Stimulated activated CD8-positive, alpha-beta memory T cell treated with anti-CD3 and anti-CD28 coated beads, Interleukin-2, amount 100 ng/mL, for 1 hour (primary cell): ENCODE results near the gene PDZK1IP1.
"Not testable (repeated sequence)": the region's sequence is repeated elsewhere in the genome, so short reads cannot be mapped to it uniquely, and the experiment has no call there.

Source experiments
- DNase-seq, 2 donors: peaks; one replicate each; pipeline ENCODE4 v3.0.0-alpha.2; 2020; ENCODE audit warnings: low read depth in 2 of 2

PDZK1IP1 gene

GRCh38 chr1:47223921-47224675 lies 34.3 kb upstream of the PDZK1IP1 start:
- DNase-seq: no peak

DNA sequence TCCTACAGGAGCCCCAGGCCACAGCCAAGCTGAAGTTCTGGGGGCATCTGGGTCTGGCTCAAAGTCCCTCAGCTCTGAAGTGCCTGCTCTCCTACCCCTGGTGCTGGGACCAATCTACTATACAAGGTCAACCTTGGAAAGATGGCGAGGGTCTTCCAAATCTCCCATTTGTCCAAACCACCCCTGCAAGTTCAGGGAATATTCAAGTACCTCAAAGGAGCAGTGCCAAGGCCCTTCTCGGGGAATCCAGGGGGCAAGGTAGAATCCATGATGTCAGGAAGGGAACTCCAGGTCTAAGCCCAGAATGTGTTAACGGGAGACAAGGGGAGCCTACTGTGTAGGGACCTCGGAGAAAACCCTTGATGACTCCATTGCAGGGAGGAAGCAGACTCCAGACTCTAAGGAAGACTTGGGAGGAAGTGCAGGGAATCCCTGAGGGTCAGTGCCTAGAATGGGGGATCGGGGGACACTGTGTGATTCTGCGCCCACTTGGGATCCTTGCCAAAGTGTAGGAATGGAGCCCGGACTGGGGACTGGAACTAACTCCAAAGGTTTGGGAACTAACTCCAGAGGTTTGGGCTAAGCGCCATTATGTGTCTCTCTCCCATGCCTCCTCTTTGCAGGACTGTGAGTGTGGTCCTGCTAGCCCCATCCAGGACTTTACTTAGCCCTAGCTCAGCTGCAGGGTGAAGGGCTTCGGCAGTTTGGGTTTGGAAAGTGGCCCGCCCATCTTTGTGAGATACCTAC lies 33.5 kb upstream of the PDZK1IP1 start:
- DNase-seq: no peak

DNA sequence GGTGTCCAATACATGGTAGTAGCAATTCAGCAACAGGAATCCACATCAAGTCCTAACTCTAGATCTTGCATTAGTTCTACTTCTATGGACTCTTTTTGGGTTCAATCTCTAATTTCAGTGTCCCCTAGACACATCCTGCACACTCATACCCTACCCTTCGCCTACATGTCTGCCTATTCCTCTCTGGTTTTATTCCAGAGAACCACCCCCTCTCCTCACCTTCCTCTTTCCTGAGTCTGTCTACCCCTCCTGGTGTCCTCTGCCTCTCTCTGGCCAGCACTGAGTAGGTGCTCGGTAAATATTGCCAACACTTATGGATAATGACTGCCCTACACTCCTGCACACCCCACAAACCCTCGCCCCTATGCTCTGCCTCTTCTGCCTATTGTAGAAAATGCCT lies 32.6 kb upstream of the PDZK1IP1 start:
- DNase-seq: no peak

GRCh38 chr1:47219590-47220220 lies 29.9 kb upstream of the PDZK1IP1 start:
- DNase-seq: no peak

DNA sequence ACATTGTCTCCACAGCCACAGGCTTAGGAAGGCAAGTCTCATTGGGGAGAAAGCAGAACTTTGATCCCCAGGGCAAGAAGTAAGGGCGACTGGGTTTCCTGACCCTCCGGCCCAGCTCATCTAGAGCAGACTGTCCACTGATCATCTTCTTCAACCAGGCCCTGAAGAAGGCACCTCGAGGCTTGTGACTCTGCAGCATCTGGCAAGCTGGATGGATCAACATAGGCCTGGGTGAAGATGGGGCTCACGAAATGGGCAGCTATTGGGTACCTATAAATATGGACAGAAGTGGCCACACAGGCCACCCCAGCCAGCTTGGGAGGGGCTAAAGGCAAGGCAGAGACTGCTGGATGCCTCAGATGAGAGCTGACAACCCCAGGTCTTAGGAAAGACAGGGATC lies 29.2 kb upstream of the PDZK1IP1 start:
- DNase-seq: no peak

DNA sequence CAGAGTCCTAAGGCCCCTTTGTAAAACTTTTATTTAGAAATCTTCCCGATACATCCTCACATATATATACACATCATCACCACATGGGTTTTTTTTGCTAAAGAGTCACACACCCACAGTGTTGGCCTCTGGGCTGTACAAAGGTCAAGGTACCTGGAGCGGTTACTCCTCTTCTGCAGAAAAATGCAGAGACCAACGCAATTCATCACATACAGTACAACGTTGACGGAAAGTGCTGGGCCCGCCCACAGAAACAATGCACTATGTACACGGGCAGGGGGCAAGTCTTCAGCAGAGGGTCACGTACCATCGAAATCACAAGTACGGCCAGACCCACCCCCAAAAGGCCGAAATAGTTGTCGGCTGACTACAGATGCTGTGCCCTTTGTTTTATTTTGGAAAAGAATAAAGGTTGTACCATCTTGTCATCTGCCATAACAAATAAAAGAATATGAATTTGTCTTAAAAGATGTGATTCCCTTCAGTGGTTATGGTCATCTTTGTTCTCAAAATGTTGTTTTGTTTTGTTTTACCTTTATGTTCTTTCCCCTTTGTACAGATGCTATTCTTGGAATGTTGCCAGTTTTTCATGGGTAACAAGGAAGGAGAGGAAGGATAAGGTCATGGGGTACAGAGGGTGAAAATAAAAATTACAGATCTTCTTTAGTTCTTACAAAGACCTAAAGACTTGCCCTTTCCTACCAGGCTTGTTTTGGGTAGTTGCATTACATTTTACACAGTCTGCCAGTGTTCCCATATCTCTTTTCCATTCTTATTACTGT lies 26.6 kb upstream of the PDZK1IP1 start:
- DNase-seq: no peak

- DNase-seq: no peak
Observed at GRCh38 chr1:47215713-47216112, 25.9 kb upstream of the PDZK1IP1 start.

- DNase-seq: no peak
Observed at GRCh38 chr1:47214549-47214948, 24.7 kb upstream of the PDZK1IP1 start.

DNA sequence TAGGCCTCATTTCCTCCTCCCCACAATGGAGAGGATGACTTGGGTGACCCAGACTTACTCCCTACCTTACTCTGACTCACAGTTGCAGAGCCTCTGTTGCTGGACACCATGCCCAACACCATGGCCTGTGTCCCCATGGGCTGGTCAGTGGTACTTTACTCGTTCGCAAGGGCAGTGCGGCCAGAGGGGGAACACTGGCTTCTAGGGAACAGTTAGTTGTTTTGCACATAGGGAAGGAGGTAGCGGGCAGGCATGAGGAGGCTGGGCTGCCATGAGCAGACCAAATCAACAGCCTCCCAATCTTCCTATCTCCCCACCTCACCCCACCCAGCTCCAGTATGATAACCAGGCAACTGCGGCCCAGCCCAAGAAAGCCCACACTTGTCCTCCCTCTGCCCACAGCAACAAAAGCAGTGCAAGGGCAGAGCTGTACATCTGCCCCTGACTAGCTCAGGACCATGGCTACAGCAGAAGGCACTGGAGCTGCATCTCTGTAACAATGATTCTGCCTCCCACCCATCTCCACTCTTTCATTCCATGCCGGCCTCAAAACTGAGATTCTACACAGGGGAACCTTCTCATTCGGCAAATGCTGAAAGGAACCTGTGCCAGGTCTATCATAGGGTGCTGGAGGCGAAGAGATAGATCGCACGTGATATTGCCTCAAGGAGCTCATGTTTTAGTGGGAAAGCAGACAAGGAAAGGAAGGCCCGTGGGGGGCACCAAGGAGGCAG lies 23.6 kb upstream of the PDZK1IP1 start:
- DNase-seq: no peak

DNA sequence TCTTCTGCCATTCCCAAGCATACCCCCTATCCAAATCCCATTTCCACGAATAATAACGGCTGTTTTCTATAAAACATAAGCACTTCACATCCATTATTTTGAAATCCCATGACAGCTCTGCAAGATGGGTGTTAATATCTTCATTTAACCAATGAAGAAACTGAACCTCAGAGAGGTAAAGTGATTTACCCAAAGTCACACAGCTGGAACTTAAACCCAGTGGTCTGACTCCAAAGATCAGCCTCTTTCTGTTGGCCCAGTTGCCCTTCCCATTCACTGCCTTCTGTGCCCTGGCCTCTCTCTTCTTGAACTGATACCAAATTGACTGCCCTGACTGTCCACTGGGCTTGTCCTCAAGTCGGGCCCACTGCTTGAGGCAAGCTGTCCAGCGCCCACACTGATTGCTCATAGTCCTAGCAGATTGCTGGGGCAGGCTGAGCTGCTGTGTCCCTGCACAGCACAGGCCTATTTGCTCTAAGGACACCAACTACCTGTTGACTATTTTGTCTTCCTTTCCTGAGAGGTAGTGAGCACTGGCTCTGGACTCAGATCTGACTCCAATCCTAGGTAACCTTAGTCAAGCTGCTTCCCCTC lies 22.9 kb upstream of the PDZK1IP1 start:
- DNase-seq: no peak

GRCh38 chr1:47211796-47212269 lies 22.0 kb upstream of the PDZK1IP1 start:
- DNase-seq: no peak

DNA sequence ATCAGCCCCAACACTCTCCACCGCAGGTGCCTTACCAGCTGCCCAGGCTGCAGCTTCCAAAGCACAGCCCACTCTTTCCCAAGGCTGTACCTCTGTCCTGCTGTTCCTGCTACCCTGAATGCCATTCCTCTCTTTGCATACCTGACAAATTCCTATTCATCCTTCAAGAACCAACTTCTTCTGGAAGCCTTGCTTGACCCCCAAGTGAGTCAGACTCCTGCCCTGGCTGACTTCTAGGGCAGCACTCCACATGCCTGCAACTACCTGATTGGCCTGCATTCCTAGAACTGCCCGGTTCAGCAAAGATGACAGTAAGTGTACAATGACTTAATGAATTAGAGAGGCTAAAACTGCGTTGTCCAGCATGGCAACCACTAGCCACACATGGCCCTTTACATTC lies 20.8 kb upstream of the PDZK1IP1 start:
- no peak for DNase-seq

DNA sequence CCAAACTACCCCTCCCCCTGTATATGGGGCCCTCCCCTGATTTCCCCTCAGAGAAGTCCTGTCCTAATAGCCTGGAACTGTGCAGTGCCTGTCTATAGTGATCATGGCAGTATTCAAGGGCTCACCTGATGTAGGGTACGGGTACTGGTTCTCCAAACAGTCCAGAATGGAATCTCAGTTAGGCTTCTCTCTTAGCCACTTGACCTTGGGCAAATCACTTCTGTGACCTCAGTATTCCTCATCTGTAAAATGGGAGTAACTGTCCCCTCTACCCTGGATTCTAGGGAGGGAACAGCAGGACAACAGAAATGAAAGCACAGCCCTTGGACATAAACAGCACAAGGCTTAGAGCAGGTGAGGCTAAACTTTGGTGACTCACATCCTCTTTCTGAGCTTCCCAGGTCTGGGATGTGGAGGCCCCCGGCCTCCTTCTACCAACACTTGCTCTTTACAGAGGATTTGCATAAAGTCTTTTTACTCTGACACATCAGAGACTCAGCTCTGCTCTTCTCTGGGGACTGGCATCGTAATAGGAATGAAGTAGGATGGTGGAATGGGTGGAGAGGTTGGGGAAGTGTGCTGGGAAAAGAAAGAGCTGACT lies 20.0 kb upstream of the PDZK1IP1 start:
- DNase-seq: no peak

DNA sequence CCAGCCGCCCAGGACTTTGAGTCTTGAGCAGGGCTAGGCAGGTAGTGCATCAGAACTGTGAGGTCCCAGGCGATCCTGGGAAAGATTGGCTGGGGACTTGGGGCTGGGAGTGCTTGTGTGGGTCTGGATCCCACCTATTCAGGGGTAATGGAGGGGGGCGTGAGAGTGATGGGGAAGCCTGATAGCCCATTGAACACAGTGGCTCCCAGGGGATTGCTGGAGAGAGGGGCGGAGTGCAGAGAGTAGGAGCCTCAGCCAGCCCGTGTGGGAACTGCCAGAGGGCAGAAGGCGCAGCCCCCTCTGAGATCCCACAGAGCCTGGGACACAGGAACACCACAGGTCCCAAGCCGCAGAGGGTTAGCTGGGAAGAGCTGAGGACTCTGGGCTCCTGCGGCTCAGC lies 19.3 kb upstream of the PDZK1IP1 start:
- no peak for DNase-seq

DNA sequence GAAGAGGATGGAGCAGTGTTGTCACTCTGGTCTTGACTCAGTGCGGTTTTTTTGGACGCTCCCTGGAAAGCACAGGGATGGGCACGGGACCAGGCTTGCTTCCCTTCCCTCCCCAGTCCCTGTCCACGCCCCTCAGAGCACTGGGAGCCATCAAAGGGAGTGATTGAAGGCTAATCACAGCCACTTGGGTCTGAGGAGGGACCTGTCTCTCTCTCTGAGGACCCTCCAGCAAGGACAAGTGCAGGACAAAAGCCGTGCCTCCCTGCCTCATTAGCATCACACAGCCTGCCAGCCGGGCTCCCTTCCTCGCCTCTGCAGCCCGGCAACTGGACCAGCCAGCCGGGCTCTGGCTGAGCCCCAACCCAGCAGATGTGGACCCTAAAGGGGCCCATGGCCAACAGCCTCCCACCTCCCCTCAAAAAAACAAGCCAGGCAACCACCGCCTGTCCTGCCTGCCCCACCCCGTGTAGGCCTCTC lies 18.6 kb upstream of the PDZK1IP1 start:
- DNase-seq: no peak

DNA sequence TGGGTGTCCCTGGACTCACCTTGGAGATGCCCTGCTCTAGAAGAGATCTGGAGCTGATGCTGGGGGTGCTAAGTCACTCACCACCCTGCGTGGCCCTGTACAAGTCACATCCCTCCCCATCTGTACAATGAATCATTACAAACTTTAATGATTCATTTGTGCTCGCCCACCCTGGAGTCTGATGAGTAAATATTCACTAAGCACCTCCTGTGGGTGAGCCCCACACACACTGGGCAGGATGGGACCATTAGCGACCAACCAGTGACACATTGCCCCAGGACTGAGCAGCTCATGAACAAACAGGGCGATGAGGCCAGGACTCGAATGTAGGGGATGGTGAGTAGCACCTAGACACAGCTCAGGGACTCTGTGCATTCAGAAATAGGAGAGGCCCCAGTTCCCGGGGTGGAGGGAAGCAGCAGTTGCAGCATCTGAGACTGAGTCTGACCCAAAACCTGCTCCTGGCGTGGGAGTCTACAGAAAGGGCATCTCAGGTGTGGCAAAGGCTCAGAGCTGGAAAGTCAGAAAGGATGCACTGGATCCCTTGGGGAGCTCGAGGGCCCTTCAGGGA lies 18.1 kb upstream of the PDZK1IP1 start:
- DNase-seq: no peak

- no peak for DNase-seq
Observed at GRCh38 chr1:47205918-47206317, 16.1 kb upstream of the PDZK1IP1 start.

- not testable (repeated sequence) for DNase-seq
Observed at GRCh38 chr1:47203504-47203903, 13.7 kb upstream of the PDZK1IP1 start.

- no peak for DNase-seq
Observed at GRCh38 chr1:47201179-47201578, 11.3 kb upstream of the PDZK1IP1 start.

DNA sequence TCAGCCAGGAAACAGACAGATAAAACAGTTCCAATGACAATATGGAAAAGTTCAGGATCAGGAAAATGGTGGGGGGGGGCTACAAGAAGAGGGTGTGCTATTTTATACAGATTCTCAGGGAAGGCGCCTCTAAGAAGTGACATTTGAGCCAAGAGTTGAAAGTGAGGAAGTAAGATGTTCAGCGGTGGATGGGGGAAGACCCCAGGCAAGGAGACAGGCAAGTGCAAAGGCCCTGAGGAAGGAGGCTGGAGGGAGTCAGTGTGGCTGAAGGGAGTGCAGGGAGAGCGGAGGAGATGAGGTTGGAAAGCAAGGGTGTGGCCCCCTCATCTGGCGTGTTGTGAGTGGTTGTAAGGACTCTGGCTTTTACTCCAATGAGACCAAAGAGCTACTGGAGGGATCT lies 8.4 kb upstream of the PDZK1IP1 start:
- DNase-seq: no peak
